GM18508 (cell line): Measurements from ENCODE around the gene SDHD.
"Not testable (repeated sequence)": the region's sequence is repeated elsewhere in the genome, so short reads cannot be mapped to it uniquely, and the experiment has no call there.

Source experiments
- ATAC-seq: cut with Tn5 transposase; IDR thresholded peaks from one replicate; pipeline ENCODE4 v1.9.1; 2021; ENCODE audit warnings: moderate number of reproducible peaks; ENCODE audit not compliant: insufficient read depth, unreplicated experiment

The SDHD gene

GRCh38 chr11:112086422-112087191 lies at the start of gene SDHD, which contains the start of gene TIMM8B:
SDHD (plus strand) TSS chr11:112086873; CDS start chr11:112086908, 35 bp downstream.
TIMM8B (minus strand) TSS chr11:112086756; CDS start chr11:112086723, 33 bp downstream.
- ATAC-seq = peak; percentile 63

DNA sequence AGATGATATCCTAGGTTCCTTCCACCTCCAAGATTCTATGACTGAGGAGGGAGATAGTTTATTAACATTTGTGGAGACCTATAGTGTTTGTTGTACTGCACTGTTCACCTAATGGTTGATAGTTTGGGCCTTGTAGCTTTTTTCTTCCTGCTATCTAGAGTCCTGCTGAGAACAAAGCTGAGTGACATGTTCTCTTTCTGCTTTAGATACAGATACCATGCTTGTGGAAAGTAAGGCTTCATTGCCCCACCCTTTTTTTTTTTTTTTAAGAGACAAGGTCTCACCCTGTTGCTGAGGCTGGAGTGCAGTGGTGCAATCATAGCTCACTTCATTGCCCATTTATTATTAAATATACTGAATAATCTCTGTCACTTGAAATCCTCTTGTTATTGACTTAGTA lies 49.1 kb upstream of the SDHD start:
- no peak for ATAC-seq

GRCh38 chr11:112042161-112042960 lies 44.3 kb upstream of the SDHD start:
- ATAC-seq = no peak

DNA sequence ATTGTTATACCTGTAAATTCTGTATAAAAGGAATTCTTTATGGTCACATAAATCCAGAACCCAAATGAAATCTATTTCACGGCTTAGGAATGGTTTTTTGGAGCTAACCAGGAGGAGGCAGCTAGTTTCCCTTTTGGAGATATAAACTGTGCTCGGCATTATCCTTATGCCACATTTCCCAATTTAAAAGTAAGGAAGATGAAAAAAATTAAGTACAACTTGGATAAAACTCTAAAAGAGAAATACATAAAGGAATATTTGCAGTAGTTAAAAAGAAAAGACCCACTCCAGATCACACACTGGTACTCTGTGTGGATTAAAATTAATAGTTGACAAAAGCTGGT lies 43.7 kb upstream of the SDHD start:
- ATAC-seq = no peak

GRCh38 chr11:112044961-112045360 lies 41.7 kb upstream of the SDHD start:
- ATAC-seq = no peak

DNA sequence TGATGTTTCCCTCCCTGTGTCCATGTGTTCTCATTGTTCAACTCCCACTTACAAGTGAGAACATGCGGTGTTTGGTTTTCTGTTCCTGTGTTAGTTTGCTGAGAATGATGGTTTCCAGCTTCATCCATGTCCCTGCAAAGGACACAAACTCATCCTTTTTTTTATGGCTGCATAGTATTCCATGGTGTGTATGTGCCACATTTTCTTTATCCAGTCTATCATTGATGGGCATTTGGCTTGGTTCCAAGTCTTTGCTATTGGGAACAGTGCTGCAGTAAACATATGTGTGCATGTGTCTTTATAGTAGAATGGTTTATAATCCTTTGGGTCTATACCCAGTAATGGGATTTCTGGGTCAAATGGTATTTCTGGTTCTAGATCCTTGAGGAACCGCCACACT lies 40.0 kb upstream of the SDHD start:
- not testable (repeated sequence) for ATAC-seq

DNA sequence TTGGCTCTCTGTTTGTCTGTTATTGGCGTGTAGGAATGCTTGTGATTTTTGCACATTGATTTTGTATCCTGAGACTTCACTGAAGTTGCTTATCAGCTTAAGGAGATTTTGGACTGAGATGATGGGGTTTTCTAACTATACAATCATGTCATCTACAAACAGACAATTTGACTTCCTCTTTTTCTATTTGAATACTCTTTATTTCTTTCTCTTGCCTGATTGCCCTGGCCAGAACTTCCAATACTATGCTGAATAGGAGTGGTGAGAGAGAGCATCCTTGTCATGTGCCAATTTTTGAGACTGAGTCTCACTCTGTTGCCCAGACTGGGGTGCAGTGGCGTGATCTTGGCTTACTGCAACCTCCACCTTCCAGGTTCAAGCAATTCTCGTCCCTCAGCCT lies 38.4 kb upstream of the SDHD start:
- ATAC-seq = not testable (repeated sequence)

DNA sequence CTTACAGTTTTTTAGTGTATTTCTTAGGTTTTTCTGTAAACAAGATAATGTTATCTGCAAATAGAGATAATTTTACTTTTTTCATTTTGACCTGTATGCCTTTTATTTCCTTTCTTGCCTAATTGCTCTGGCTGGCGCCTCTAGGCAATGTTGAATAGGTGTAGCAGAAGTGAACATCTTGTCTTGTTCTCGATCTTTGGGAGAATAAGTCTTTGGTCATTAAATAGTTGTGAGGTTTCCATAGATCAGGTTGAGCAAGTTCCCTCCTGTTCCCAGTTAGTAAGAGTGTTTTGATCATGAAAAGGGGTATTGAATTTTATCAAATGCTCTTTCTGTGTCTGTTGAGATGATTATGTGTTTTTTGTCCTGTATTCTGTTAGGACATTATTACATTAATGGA lies 36.9 kb upstream of the SDHD start:
- no peak for ATAC-seq

DNA sequence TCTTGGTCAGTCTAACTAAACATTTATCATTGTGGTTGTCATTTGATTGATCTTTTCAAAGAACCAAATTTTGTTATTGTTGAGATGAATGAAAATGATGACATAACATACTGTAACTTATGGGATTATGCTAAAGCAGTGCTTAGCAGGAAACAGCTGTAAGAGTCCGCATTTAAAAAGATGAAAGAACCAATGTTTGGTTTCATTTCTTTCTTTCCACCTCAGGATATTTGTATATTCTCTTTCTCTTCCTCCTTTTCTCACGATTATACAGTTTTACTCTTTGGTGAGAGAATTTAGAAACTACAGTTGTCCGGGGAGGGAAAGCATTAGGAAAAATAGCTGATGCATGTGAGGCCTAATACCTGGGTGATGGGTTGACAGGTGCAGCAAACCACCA lies 36.0 kb upstream of the SDHD start:
- ATAC-seq = no peak

DNA sequence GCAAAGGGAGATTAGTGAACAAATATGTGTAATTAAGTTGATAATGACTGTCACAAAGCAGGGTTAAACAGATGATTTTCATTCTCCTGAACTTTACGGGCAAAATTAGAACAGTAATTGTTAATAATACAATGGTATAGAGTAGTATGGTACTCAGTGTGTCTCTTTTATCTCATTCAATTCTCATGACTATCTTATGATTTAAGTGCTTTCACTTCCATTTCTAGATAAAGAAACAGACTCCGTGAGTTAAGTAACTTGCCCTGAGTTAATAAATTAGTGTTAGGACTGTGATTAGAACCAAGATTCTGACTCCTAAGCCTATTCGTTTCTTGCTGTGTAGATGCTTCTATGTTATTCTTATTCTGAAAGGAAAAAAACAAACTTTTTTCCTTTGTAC lies 34.9 kb upstream of the SDHD start:
- ATAC-seq = no peak

DNA sequence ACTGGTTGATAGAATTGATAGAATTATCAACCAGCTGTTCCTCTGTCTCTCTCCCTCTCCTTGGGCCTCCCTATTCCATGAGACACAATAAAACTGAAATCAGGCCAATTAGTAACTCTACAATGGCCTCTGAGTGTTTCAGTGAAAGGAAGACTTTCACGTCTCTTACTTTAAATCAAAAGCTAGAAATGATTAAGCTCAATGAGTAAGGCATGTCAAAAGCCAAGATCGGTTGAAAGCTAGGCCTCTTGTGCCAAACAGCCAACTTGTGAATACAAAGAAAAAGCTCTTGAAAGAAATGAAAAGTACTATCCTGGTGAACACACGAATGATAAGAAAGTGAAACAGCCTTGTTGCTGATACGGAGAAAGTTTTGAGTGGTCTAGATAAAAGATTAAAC lies 29.5 kb upstream of the SDHD start:
- ATAC-seq = no peak

DNA sequence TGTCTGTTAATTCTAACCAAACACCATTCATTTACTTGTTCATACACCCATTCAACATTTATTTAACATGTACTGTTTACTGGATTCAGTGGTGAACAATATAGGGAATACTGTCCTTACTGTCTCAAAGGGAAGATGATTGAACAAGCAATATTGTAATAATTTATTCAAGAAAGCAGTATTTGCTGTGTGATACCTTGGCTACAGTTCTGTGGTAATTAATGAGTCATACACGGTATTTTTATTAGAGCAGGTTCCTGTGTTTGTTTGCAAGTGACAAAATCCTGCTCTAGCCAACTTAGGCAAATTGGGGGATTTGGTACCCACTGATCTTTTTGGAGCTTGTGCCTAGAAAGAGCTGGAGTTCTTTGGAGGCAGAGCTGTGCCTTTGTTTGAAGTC lies 28.6 kb upstream of the SDHD start:
- no peak for ATAC-seq

- no peak for ATAC-seq
Measured at GRCh38 chr11:112062923-112063322, 23.8 kb upstream of the SDHD start.

DNA sequence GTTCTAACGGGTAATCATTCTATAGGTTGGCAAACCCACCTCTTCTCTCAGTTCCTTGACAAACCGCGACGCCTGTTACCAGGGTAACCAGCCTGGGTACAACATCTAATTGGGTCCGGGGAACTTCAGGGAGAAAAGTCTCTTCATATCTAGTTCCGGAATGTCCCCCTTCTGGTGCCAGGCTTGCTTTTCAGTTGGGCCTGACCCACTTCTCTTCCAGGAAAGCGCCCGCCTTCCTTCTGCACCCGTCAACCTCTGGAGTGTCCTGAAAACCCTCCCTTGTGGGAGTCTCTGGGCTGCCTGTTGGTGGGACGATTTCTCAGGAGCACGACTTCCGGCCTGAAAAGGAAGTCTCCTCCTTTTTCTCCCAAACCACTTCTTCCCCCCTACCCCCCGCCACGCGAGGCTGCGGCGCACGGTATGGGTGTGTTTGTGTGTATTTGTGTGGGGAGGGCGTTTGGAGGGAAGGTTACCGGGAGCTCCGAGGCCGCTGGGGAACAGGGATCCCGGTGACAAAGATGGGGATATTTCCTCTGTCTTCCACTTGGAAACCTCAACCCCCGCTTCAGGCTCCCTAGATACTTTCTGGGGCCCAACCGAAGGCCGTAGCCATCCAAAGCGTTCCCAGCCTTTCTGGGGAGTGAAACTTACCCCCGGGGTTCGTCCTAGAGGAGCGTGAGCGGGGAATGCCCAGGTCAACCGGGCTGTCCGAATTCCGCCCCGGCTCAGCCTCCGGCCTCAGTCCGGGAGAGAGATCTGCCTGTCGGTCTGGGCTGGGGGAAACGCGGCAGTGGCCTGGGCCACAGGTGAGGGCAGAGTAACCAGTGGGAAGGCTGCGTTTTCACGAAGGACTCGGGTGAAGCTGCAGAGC lies 12.5 kb upstream of the SDHD start, which contains the start of the genes NKAPD1 and PIH1D2:
Gene NKAPD1, plus strand, starts transcription at position 359 of the 871 bp plus-strand sequence. CDS start 1,276 bp downstream, outside the sequence.
Gene PIH1D2, minus strand, starts transcription at position 77 of the 871 bp plus-strand sequence. CDS start 843 bp downstream, outside the sequence.
- peak; percentile 74 for ATAC-seq

GRCh38 chr11:112082729-112083128 lies 3.9 kb upstream of the SDHD start:
- no peak for ATAC-seq

GRCh38 chr11:112085822-112086421 lies 751 bp upstream of the SDHD start:
- peak; percentile 19 for ATAC-seq

DNA sequence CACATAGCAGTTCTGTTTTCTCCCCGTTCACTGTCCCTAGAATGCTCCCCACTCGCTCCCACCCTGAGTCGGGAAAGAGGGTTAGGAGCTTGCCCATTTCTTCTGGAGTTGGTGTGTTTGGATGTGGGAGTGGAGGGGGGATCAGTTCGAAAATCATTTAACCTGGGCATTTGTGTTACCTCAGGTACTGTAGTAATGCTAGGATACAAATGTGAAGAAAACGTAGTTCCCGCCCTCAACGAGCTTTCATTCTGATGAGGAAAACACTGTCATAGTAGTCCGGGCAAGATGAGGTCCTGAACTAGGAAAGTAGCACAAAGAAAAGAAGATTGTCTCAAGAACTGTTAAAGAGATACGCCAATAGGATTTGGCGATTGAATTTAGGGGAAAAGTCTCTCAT lies 539 bp downstream of the SDHD start:
- no peak for ATAC-seq

DNA sequence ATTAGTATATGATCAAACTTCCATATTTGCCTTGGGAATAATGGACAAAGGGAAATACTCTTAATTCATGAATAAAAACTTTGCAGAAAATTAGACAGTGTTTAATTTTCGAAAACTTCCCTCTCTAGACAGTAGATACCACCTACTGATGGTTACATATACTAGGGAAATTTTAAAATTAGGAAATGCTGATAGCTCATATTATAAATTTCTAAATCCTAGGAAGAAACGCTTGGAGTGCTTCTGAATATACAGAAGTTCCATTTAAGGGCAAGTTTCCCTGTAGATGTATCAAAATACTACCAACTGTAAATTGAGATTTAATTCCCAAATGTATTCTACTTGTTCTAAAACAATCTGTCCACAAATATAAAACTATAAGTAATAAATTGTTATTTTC lies 8.6 kb downstream of the SDHD start:
- ATAC-seq = not testable (repeated sequence)

DNA sequence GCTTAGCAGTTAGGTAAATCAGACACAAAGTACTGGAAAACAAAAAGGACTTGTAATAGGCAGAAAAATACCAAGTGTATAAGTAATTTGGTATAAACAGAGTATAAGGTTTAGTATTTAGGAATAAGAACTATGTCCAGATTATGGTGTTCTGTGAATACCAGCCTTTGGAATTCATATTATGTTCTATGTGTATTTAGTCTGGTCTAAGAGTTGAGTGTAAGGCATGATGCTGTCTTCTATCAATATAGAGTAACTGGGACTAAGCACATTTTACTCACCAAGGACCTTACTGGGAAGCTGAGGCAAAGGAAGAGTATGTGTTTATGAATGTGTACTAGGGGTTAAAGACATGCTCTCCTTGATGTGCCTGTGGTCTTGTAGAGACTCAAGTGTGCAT lies 9.5 kb downstream of the SDHD start:
- no peak for ATAC-seq
